Pons (tissue), 1 donor: ENCODE measurements around the gene RHD.
"Not testable (repeated sequence)": the region's sequence is repeated elsewhere in the genome, so short reads cannot be mapped to it uniquely, and the experiment has no call there.

ENCODE experiments used
- DNase-seq: peaks from one replicate; pipeline ENCODE4 v3.0.0-alpha.2; 2016; ENCODE audit warnings: low spot score

The RHD gene

DNA sequence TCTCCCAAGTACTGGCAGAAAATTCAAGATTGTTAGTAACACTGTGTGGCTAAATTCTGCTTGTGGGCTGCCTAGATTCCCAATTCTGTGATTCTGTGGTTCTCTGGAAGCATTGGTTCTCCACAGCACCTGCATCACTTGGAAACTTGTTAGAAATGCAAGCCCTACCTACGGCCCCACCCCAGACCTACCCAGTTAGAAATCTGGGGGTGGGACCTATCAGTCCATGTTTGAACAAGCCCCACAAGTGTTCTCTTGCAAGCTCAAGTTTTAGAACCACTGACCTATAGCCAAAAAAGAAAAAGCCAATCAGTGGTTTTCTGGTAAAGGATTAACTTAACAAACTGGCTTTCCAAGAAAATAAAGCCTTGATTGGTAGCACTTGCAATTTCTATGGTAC lies 35.9 kb downstream of the RHD start:
- not testable (repeated sequence) for DNase-seq

DNA sequence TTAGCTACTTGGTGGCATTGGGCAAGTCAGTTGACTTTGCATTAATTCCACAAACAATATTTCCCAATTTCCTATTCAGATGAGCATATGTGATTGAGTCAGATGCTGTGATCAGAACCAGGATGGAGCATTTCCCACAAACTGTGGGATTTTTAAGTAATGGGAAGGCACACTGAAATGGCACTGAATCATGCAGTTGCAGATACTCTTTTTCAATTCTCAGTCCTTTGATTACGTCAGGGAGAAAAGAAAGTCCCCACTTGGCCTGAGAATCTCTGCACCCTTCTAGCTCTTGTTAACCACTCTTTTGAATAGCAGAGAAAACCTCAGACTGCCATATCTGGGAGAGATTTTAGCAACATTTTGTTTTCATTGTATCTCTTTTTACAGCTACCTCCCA lies 36.8 kb downstream of the RHD start:
- not testable (repeated sequence) for DNase-seq

DNA sequence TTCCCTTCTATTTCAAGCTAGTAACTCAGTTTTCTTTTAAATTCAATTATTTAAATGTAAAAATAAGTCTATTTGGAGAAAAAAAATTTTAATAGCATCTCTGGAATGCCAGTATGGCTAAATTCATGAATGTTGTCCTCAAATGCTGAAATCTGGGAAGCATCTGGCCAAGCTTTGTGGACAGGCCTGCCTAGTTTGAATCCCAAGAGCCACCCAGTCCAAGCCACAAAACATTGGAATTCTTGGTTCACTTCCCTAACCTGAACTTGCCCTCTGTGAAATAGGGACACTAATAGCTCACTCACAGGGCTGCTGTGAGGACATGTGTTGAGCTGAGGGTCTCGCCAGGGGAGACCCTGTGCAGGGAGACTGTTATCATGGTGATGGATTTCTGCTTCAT lies 37.2 kb downstream of the RHD start:
- DNase-seq: not testable (repeated sequence)

DNA sequence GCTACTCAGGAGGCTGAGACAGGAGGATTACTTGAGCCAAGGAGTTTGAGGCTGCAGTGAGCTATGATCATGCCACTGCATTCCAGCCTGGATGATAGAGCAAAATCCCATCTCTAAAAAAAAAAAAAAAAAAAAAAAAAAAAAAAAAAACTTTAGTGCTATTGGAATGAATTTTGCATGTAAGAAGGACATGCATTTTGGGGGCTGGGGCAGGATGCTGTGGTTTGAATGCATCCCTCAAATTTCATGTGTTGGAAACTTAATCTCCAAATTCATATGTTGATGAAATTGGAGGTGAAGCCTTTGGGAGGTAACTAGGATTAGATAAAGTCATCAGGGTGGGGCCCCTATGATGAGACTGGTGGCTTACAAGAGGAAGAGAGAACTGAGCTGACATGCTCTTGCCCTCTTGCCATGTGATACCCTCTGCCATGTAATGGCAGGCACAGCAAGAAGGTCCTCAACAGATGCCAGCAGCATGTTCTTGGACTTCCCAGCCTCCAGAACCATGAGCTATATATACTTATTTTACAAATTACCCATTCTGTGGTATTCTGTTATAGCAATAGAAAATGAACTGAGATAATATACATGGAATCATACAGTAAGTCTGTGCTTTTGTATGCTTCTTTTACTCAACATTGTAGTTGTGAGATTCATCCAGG lies 40.6 kb downstream of the RHD start:
- DNase-seq: not testable (repeated sequence)

DNA sequence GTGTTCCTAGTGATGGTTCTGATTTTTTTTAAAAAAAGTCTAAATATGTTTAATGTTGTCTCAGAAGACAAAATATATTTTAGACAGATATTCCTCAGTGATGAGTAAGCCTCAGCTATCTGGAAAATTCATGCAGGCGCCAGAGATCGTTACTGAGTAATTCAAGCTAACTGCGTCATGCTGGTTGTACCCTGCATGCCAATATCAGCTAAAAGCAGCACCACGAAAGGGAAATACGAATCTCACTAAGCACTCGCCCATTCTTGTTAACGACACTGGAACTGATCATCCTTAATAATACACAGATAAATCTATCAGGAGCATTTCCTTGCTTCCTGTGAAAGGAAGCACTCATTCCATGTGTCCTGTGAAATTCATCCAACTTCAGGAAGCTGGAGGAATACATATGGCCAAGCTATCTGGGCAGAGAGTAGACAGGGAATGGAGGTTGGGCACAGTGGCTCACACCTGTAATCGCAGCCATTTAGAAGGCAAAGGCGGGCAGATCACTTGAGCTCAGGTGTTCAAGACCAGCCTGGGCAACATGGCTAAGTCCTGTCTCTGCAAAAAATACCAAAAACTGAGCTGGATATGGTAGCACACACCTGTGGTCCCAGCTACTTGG lies 48.1 kb downstream of the RHD start:
- DNase-seq: not testable (repeated sequence)

DNA sequence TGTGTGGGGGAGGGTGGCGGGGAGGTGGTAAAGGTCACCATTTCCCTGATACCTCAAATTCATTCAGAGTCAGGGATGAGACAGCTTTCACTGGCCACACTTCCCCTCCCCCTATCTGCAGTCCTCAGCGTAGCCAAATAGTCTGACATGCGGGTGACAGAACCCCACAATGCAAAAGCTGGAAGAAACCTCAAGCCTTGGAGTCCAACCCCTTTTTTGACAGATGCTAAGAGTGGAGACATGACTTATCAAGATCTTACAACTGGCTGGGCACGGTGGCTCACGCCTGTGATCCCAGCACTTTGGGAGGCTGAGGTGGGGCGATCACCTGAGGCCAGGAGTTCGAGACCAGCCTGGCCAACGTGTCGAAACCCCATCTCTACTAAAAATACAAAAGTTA lies 49.8 kb downstream of the RHD start:
- DNase-seq: not testable (repeated sequence)

DNA sequence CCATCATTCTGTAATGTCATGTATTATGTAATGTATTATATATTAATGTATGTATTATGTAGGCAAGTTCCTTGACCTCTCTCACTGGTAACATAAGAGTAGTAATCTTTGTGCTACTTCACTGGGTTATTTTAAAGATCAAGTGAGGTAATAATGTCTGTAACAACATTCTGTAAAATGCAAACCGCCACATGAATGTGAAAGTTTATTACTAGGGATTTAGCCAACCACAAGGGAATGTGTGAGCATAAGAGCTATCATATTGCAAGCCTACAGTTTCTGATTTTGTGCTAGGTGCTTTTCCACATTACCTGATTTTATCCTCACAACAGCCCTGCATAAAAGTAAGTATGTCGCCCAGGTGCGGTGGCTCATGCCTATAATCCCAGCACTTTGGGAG lies 52.1 kb downstream of the RHD start:
- DNase-seq: not testable (repeated sequence)

DNA sequence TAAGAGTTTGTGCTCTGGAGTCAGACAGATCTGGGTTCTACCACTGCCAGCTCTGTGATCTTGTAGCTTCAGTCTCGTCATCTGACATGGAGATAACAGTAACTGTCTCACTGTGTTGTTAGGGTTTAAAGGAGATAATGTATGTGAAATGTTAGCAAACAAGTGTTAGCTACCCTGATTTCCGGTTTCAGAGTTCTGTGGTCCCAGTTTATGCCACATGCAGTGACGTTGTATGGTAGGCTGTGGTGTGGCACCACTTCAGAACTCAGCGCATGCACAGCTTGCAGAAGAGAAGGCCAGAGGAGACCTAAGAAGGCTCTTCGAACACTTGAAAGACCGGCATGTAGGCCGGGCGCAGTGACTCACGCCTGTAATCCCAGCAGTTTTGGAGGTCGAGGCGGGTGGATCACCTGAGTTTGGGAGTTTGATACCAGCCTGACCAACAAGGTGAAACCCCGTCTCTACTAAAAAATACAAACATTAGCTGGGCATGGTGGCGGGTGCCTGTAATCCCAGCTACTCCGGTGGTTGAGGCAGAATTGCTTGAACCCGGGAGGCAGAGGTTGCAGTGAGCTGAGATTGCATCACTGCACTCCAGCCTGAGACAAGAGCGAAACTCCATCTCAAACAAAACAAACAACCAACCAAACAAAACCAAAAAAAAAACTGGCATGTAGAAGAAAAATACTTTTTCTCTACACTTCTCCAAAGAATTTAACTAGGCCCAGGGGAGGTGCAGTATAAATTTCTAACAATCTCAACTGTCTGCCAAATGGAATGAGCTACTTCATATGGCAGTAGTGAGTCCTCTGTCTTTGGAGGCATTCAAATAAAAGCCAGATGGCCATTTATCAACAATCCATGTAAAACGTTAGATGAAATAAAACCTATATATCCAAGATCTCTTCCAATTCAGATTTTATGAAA lies 55.8 kb downstream of the RHD start:
- not testable (repeated sequence) for DNase-seq

DNA sequence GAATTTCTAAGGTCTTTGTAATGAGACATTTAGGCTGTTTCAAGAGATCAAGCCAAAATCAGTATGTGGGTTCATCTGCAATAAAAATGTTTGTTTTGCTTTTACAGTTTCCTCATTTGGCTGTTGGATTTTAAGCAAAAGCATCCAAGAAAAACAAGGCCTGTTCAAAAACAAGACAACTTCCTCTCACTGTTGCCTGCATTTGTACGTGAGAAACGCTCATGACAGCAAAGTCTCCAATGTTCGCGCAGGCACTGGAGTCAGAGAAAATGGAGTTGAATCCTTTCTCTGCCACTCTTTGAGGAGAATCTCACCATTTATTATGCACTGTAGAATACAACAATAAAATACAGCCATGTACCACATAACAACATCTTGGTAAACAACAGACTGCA lies 56.5 kb downstream of the RHD start:
- not testable (repeated sequence) for DNase-seq

DNA sequence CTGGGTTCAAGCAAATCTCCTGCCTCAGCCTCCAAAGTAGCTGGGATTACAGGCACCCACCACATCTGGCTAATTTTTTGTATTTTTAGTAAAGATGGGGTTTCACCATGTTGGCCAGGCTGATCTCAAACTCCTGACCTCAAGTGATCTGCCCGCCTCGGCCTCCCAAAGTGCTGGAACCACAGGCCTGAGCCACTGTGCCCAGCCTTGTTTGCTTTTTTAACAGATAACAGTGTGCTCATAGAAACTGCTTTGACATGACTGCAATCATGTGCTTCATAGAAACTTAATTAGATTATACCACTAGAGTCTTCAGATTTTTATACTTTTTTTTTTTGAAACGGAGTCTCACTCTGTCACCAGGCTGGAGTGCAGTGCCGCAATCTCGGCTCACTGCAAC lies 57.0 kb downstream of the RHD start:
- not testable (repeated sequence) for DNase-seq

DNA sequence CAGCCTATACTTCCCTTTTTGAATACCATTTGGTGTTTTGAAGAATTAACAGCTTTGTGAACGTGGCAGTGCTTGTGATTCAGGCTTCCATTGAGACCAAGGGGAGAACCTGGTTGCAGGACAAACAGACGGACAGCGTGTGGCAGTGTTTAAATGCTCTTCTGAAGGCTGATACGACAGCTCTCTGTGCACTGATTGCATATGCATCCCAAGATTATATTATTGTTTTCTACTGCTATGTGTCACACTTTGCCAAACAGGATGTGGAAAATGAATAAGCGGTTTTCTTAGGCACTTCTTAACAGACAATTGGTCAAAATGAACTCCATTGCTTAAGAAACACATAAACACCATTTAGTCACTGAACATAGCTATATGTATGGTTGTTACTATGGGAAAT lies 57.6 kb downstream of the RHD start:
- DNase-seq: not testable (repeated sequence)

DNA sequence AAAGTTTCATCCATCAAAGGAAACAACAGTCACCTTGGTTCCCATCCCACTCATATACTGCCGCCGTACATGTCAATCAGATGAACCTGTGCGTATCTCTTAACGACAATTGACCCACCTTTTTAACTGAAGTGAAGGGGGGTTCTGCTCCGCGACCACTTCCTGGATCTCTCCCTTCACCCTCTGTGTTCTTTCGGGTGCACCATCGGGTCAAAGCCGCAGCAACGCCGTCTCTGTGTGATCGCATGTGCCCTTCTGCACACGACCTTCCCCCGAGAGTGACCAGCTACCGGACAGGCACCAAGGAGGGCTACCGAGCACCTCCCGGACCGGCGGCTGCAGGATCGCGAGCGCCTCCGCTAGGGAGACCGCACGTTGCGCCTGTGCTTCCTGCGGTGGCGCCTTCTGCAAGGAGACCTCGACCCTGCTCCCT lies 64.6 kb downstream of the RHD start:
- DNase-seq: not testable (repeated sequence)

DNA sequence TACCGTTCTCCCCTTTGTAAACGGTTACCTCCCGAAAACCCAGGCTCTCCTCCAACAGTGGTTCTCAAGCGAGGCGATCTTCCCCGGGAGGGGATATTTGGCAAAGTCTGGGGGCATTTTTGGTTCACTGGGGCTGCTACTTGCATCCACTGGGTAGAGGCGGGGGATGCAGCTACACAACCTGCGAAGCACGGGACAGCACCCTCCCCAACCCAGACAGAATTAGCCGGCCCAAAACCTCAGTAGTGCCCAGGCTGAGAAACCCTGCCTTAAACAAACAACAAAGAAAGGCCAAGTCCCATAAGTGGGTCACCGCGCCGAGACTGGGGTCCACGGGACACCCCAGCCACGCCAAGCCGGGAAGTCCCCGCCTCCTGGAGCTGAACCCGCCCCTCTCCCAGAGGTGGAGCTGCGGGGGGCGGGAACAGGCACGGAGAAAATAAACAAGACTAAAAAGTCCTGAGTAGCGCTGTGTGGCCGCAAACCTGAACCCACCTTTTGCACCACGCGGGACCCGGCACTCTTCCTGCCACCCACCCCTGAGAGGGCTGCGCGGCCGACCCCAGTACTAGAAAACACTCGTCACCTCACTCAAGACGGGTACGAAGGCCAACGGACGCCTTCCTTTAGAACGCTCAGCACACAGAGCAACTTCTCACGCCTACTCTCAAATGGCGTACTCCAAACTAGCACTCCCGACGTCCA lies 65.3 kb downstream of the RHD start:
- not testable (repeated sequence) for DNase-seq

DNA sequence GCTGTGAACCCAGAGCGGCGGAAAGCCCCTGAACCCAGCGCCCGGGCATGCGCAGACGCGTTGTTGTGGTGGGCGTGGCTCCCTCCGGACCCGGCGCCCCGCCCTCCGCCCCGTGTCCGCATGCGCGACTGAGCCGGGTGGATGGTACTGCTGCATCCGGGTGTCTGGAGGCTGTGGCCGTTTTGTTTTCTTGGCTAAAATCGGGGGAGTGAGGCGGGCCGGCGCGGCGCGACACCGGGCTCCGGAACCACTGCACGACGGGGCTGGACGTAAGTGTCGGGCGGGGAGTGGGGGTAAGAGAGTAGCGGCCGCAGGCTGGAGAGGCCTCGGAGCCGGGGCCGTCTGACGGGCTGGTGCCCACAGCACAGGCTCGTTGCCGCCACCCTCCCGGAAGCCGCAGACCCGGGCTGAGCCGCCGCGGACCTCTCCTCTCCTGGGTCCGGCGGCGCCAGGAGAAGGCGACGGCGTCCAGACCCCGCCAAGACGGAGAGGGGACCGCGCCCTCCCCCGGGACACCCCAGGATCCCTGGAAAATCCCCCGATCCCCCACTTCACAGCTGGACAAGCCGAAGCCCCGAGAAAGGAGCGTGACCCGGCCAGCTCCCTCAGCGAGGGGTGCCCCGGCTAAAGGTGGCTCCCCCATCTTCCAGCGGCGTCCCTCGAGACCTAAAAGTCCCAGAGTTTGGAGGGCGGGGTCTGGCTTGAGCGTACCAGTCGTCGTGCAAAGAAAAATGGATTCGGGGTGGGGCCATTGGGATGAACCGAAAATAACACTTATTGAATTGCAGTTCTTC lies 66.1 kb downstream of the RHD start, which contains the start of gene TMEM50A:
Gene TMEM50A (plus strand): TSS at position 147 of the 794 bp plus-strand sequence. CDS start 2,153 bp downstream, outside the sequence.
- DNase-seq: peak; percentile 82

DNA sequence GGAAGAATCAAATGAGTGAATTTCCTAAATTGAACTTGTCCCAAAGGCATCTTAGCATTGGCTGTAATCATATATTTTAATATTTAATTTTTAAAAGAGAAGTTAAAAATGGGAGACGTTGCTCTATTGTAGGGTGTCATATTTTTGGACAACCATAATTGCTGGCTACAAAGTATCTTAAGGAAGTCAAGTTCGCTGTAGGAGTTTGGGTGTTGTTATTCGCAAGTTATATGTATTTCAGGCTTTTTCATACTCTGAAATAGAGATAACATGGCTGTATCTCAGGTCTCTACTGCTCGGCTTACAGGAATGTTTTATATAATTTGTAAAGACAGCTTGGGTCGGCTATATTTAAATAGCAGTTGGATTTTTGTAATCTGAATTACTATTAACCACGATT lies 66.7 kb downstream of the RHD start:
- DNase-seq: peak; percentile 12

DNA sequence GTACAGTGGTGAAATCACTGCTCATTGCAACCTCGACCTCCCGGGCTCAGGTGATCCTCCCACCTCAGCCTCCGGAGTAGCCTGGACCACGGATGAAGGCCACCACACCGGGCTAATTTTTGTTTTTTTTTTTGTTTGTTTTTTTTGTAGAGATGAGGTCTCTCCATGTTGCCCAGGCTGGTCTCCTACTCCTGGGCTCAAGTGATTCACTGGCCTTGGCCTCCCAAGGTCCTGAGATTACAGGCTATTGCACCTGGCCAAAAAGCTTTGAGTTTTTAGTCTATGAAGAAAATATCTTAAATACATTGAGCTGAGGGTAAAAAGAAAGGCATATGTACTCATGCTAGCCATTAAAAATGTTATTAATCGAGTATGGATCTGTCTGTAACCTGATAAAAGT lies 69.4 kb downstream of the RHD start:
- no peak for DNase-seq

DNA sequence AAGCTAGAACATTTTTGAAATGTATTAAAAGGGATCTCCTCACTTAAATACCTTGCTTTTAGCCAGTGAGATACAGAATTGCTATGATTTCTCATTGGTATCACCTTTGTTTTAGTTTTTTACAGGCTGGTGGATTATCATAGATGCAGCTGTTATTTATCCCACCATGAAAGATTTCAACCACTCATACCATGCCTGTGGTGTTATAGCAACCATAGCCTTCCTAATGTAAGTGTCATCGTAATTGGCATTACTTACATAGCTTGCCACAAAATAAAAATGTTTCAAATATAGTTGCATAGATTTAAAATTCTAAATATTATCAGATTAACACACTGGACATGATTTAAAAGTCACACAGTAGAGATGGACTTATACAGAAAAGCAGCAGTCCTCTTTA lies 70.5 kb downstream of the RHD start:
- no peak for DNase-seq

DNA sequence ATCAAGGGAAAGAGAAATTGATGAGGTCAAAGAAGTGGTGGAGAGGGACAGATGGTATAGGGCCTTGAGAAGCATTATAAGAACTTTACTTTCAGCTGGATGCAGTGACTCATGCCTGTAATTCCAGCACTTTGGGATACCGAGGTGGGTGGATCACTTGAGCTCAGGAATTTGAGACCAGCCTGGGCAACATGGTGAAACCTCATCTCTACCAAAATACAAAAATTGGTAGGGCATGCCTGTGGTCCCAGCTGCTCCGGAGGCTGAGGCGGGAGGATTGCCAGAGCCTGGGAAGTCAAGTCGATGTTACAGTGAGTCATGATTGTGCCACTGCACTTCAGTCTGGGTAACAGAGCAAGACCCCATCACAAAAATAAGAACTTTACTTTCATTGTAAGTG lies 71.6 kb downstream of the RHD start:
- no peak for DNase-seq

DNA sequence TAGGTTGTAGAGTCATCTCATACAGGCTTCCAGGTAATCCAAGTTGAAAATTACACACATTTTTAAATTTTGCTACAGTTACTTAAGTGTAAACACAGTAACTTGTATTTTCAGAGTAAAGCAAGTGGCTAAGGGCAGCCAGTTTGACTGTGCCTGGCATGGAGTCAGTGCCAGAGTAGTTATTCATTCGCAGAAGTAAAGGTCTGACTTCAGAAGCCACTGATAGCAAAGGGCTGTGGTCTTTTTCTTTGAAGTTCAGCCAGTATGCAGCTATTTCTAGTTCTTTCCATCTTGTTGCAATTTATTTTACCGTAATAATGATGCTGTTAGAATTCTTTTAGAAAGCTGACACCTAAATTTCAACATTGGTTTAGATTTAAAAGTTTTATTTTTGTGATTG lies 75.2 kb downstream of the RHD start:
- no peak for DNase-seq

DNA sequence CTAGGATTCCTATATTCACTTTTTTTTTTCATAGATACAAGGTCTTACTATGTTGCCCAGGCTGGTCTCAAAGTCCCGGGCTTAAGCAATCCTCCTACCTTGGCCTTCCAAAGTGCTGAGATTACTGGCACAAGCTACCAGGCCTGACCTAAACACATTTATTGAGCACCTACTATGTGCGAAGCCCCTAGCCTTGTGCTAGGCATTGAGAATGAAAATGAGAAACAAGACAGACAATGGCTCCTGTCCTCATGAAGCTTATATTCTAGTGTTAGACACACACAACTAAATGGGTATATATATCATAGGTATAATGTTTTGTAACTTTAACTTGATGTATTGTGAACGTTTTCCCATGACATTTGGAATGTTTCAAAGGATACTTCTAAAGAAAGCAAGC lies 77.3 kb downstream of the RHD start:
- DNase-seq: no peak

DNA sequence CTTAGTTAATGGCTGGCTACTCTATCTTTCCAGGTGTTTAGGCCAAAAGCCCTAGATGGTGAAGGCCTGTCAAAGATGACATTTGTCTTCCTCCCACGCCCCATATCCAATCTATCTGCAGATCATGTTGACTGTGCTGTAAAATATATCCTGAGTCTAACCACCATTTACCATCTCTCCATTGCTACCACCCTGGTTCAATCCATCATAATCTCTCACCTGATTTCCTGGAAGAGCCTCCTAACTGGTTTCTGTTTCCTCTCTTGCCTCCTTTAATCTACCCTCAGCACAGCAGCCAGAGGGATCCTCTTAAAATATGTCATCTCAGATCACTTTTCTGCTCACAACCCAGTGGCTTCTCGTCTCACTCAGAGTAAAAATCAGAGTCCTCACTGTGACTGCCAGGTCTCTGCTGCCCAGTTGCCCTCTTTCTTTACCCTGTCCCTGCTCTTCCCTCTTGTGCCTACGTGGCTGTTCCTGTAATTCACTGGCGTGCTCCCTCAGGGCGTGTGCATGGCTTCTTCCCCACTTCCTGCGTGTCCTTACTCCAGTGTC lies 83.6 kb downstream of the RHD start:
- DNase-seq: no peak
